K562 (cell line): ENCODE results near the gene CEP44. TPM values are rescaled to one million over a fixed set of nuclear protein-coding genes. Genes with fewer than 3 reads are reported as not detected.

Source experiments
- CBX5 ChIP-seq: IDR thresholded peaks from 2 replicates; pipeline ENCODE4 v1.6.1; 2014; ENCODE audit warnings: low read depth, borderline replicate concordance
- CTCFL ChIP-seq: IDR thresholded peaks from 2 replicates; pipeline ENCODE4 v1.6.1; 2011; ENCODE audit warnings: borderline replicate concordance, low read depth, mild to moderate bottlenecking, moderate library complexity, low read length; ENCODE audit not compliant: insufficient read depth, poor library complexity, severe bottlenecking
- GTF2A2 ChIP-seq: IDR thresholded peaks from 2 replicates; pipeline ENCODE4 v1.6.1; 2016; ENCODE audit warnings: mild to moderate bottlenecking, missing genetic modification characterization, missing compliant biosample characterization
- HNRNPH1 ChIP-seq: fragments of 200-400 bp; formaldehyde crosslinking; optimal IDR thresholded peaks from 2 replicates; pipeline ENCODE3; 2017; ENCODE audit warnings: low read depth, mild to moderate bottlenecking, low read length, moderate library complexity
- JUN ChIP-seq, 2 experiments: sonication (generic) in 1 of 2; formaldehyde crosslinking in 1 of 2; IDR thresholded peaks; 2 replicates each; pipeline versions ENCODE4 v1.6.1 to v1.8.0; 2012 to 2022; ENCODE audit warnings: borderline replicate concordance in 2 of 2, mild to moderate bottlenecking in 2 of 2, improper control_type of control experiment in 1 of 2, low read depth in 1 of 2, low read length in 1 of 2, missing genetic modification reagents in 1 of 2
- POLR3G ChIP-seq: IDR thresholded peaks from 2 replicates; pipeline ENCODE4 v1.6.1; 2011; ENCODE audit not compliant: insufficient read length, insufficient replicate concordance; ENCODE audit errors: extremely low read depth
- RHOXF2B ChIP-seq: fragments of 250-450 bp; sonication (Bioruptor Pico); conservative IDR thresholded peaks from 2 replicates; pipeline ENCODE4 v1.5.1; 2021
- TOE1 ChIP-seq, 2 experiments: fragments of 450-650 bp in 1 of 2; sonication (generic) in 1 of 2; formaldehyde crosslinking in 1 of 2; IDR thresholded peaks; 2 replicates each; pipeline versions ENCODE4 v1.7.1 to v1.8.0; 2016 to 2022; ENCODE audit warnings: borderline replicate concordance in 2 of 2, mild to moderate bottlenecking in 2 of 2, antibody characterized with exemption in 1 of 2, inconsistent platforms in 1 of 2, low read depth in 1 of 2, missing genetic modification reagents in 1 of 2, moderate library complexity in 1 of 2
- TRIM28 ChIP-seq: fragments of 450-650 bp; IDR thresholded peaks from 2 replicates; pipeline ENCODE4 v1.6.1; 2017
- UBTF ChIP-seq, 2 experiments: IDR thresholded peaks; 2 replicates each; pipeline ENCODE4 v1.6.1; 2012; ENCODE audit warnings: improper control_type of control experiment in 2 of 2, low read depth in 2 of 2, low read length in 2 of 2, borderline replicate concordance in 1 of 2
- ZBTB8A ChIP-seq: fragments of 450-650 bp; IDR thresholded peaks from 2 replicates; pipeline ENCODE4 v1.6.1; 2018; ENCODE audit warnings: mild to moderate bottlenecking, moderate library complexity; ENCODE audit not compliant: partially characterized antibody
- polyA plus RNA-seq, 8 experiments: library from polyadenylated mRNA; depleted of rRNA in 4 of 8; stranded (reverse) in 5 of 8; unstranded in 3 of 8; fragments of >200 nt; fragmentation: Nextera tagmentation in 2 of 8; fragmentation: Illumina TruSeq in 1 of 8; extraction: Ambion mirVana in 2 of 8; extraction: Trizol in 1 of 8; gene quantifications; 2 replicates each; pipeline versions ENCODE4 v1.2.1 to v1.2.3, GENCODE V29; 2011 to 2014; ENCODE audit warnings: inconsistent platforms in 1 of 8, missing spikeins in 1 of 8
- total RNA-seq, 7 experiments: library from RNA; depleted of rRNA in 6 of 7; stranded (reverse); fragments of >200 nt in 6 of 7; fragmentation: Illumina TruSeq in 2 of 7; extraction: Trizol in 2 of 7; gene quantifications; 2 replicates each; pipeline versions ENCODE4 v1.2.1 to v1.2.3, GENCODE V29; 2011 to 2021; ENCODE audit warnings: low replicate concordance in 1 of 7
- TF ChIP-seq, protein P1 (sequence below): IDR thresholded peaks from 2 replicates; pipeline ENCODE4 v1.6.1; 2016; ENCODE audit warnings: missing genetic modification characterization, missing compliant biosample characterization

Gene CEP44
- total and polyA plus RNA-seq, 9 of the 15 experiments (the other 6 are each of a cell fraction or from before 2014, with no cell fraction given), result 19.6 to 45.0 (median 24.4) TPM

- TF ChIP-seq HNRNPH1 (no peak), GTF2A2 (no peak), CBX5 (no peak), RHOXF2B (no peak), CTCFL (no peak), JUN (IDR thresholded peaks at IDR 0.05; ENCODE audit: borderline replicate concordance, low read depth, low read length) (peak; percentile 27; the same call in 1 of the 2 replicates), JUN (CRISPR knock-in tag; IDR thresholded peaks at IDR 0.05; ENCODE audit: borderline replicate concordance) (0 out of 2 replicates have a peak, but pooled peaks have one; percentile 46), TOE1 (IDR thresholded peaks at IDR 0.05; ENCODE audit: borderline replicate concordance) (peak; percentile 94), TOE1 (CRISPR knock-in tag; IDR thresholded peaks at IDR 0.05; ENCODE audit: borderline replicate concordance, low read depth) (no peak), TRIM28 (peak; percentile 74; the same call in 1 of the 2 replicates), UBTF (IDR thresholded peaks at IDR 0.05; ENCODE audit: borderline replicate concordance in 1 of 2, low read depth in 2 of 2, low read length in 2 of 2) (peak in 1 of 2 experiments; percentile 18; a peak in 1 of 4 replicates), POLR3G (no peak), ZBTB8A (no peak)
- TF ChIP-seq, protein P1, sequence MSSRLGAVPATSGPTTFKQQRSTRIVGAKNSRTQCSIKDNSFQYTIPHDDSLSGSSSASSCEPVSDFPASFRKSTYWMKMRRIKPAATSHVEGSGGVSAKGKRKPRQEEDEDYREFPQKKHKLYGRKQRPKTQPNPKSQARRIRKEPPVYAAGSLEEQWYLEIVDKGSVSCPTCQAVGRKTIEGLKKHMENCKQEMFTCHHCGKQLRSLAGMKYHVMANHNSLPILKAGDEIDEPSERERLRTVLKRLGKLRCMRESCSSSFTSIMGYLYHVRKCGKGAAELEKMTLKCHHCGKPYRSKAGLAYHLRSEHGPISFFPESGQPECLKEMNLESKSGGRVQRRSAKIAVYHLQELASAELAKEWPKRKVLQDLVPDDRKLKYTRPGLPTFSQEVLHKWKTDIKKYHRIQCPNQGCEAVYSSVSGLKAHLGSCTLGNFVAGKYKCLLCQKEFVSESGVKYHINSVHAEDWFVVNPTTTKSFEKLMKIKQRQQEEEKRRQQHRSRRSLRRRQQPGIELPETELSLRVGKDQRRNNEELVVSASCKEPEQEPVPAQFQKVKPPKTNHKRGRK (tag), result no peak
Observed at GRCh38 chr4:174283507-174284471, at the start of gene CEP44, which contains the start of gene FBXO8 (continued).
